ENCODE data around the gene SPATA1.
"Not testable (repeated sequence)": the region's sequence is repeated elsewhere in the genome, so short reads cannot be mapped to it uniquely, and the experiment has no call there.

SPATA1 gene

DNA sequence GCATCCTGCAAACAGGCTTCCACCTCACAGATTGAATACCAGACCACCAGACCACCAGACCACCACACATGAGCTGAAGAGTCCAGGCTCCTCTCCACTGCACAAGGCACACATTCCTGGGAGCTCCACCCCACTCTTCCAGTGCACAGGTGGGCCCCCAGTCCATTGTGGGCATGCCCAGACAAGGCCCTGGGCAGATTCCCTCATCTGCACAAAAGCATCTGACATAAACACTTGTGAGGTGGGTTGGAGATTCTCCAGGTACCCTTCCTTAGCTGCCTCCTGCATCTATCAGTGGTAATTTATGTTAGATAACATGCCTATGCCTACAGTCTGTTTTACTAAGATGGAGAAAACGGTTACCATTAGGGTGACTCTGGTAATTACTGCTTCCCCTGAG lies 79.6 kb downstream of the SPATA1 start:
- no peak overlapping the region for H3K4me3 ChIP-seq (ENCODE audit: low read depth, low read length)
- TF ChIP-seq, protein P1, sequence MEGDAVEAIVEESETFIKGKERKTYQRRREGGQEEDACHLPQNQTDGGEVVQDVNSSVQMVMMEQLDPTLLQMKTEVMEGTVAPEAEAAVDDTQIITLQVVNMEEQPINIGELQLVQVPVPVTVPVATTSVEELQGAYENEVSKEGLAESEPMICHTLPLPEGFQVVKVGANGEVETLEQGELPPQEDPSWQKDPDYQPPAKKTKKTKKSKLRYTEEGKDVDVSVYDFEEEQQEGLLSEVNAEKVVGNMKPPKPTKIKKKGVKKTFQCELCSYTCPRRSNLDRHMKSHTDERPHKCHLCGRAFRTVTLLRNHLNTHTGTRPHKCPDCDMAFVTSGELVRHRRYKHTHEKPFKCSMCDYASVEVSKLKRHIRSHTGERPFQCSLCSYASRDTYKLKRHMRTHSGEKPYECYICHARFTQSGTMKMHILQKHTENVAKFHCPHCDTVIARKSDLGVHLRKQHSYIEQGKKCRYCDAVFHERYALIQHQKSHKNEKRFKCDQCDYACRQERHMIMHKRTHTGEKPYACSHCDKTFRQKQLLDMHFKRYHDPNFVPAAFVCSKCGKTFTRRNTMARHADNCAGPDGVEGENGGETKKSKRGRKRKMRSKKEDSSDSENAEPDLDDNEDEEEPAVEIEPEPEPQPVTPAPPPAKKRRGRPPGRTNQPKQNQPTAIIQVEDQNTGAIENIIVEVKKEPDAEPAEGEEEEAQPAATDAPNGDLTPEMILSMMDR (IDR thresholded peaks at IDR 0.05; ENCODE audit: borderline replicate concordance, insufficient read depth, low read depth, low read length): no peak

GRCh38 chr1:84587099-84587498 lies 80.9 kb downstream of the SPATA1 start:
- no peak overlapping the region for H3K4me3 ChIP-seq (ENCODE audit: low read depth, low read length)

GRCh38 chr1:84594959-84595358 lies 88.8 kb downstream of the SPATA1 start:
- H3K4me3 ChIP-seq (ENCODE audit: low read depth, low read length): not testable (repeated sequence)

More at GRCh38 chr1:84587099-84587498, 80.9 kb downstream of the SPATA1 start:
- TF ChIP-seq, protein P1 (IDR thresholded peaks at IDR 0.05; ENCODE audit: borderline replicate concordance, insufficient read depth, low read depth, low read length): no peak

DNA sequence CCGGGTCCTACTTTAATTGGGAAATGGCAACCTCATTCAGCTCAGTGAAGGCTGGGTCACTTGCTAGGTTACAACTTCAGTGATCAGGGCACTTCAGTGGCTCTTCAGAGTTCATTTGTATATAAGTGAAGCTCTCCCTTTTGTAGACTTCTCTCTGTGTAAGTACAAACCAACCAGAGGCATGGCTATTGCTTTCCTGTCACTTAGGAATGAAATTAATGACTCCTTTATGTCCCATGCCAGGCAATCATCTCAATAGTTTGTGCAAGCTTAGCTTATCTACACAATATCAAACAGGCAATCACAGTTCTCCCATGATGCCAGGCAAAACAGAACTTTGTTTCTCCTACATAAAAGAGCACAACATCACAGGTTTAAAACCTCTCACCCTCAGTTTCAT lies 90.8 kb downstream of the SPATA1 start:
- TF ChIP-seq, protein P1 (IDR thresholded peaks at IDR 0.05; ENCODE audit: borderline replicate concordance, insufficient read depth, low read depth, low read length): no peak
- H3K4me3 ChIP-seq (ENCODE audit: low read depth, low read length): no peak overlapping the region

DNA sequence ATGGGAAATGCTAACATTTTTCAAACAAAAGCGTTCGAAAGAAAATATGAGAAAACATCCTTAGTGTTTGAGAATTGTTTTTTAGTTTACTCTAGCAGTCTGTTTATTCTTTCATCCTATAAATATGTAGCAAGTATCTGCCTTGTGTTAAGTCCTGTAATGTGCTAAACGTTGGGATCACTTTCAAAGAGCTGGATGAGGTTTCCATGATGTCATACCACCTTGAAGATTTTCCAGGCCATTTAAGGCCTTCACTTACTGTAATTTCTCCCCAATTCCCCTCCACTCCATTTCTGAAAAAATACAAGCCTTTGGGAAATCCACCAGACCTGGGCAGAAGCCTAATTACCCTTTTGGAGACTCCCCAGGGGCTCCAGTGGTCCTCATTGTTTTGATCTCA lies 92.2 kb downstream of the SPATA1 start:
- TF ChIP-seq, protein P1 (IDR thresholded peaks at IDR 0.05; ENCODE audit: borderline replicate concordance, insufficient read depth, low read depth, low read length): no peak

GRCh38 chr1:84598846-84599741 lies 92.9 kb downstream of the SPATA1 start:
- no peak overlapping the region for H3K4me3 ChIP-seq (ENCODE audit: low read depth, low read length)
- TF ChIP-seq, protein P1 (IDR thresholded peaks at IDR 0.05; ENCODE audit: borderline replicate concordance, insufficient read depth, low read depth, low read length): no peak

More for the DNA sequence above, 92.2 kb downstream of the SPATA1 start:
- no peak overlapping the region for H3K4me3 ChIP-seq (ENCODE audit: low read depth, low read length)

DNA sequence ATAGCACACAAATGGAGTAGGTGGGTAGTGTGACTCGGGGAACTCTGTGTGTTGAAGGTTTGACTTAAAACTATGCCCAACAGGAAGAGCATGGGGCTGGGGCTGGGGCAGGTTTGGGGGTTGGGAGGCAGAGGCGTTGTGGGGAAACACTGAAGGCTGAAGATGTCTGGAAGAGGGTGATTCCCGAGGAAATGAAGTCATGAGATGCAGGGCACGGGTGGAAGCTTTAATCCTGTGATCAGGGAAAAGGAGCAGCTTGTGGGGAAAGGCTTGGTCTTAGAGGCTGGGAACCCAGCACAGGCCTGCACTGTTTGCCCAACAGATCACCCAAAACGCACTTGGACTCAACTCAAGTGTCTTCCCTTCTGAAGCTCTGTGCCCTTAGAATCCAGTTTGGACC lies 94.6 kb downstream of the SPATA1 start:
- TF ChIP-seq, protein P1 (IDR thresholded peaks at IDR 0.05; ENCODE audit: borderline replicate concordance, insufficient read depth, low read depth, low read length): no peak
- H3K4me3 ChIP-seq (ENCODE audit: low read depth, low read length): no peak overlapping the region

Data from GM12875 (cell line).